GM21619 (cell line): ENCODE data around the gene ALDOA.
A peak's percentile ranks its signal among the peaks of the same experiment; 100 is the strongest.

ENCODE experiments used
- ATAC-seq: cut with Tn5 transposase; IDR thresholded peaks from one replicate; pipeline ENCODE4 v1.9.1; 2021; ENCODE audit not compliant: unreplicated experiment

ALDOA gene

DNA sequence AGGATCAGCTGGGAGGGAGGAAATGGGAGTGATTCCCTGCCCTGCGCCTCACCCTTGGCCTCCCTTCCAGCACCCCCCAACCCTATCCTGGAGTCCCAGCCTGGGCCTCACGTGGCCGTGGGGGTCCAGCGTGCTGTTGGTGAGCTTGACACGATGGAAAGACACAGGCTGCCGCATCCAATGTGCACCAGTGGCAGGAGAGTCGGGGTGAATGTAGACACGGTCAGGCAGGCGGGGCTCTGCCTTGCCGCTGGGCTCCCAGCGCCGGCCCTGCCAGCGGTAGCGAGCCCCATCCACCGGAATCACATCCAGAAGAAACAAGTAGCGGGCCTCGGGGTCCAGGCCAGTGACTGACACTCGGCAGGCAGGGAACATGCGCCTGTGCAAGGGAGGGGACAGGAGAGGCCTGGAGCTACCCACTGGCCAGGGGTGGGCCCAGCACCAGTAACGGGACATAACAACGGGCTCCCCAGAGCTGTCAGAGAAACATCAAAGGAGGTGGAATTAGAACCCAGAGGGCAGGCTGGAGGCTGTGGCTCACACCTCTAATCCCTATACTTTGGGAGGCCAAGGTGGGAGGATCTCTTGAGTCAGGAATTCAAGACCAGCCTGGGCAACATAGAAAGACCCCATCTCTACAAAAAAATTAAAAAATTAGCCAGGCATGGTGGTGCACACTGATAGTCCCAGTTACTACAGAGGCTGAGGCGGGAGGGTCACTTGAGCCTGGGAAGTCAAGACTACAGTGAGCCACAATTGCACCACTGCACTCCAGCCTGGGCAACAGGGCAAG, 23.5 kb downstream of the ALDOA start:
- ATAC-seq = no peak

- ATAC-seq = no peak
Measured at GRCh38 chr16:30090610-30091331, 25.2 kb downstream of the ALDOA start.

GRCh38 chr16:30091474-30092372, 26.2 kb downstream of the ALDOA start, which contains the start of gene TBX6:
Gene TBX6, minus strand, starts transcription at chr16:30091924. Its CDS starts 731 bp downstream, at chr16:30091193.
- peak; percentile 50 for ATAC-seq

DNA sequence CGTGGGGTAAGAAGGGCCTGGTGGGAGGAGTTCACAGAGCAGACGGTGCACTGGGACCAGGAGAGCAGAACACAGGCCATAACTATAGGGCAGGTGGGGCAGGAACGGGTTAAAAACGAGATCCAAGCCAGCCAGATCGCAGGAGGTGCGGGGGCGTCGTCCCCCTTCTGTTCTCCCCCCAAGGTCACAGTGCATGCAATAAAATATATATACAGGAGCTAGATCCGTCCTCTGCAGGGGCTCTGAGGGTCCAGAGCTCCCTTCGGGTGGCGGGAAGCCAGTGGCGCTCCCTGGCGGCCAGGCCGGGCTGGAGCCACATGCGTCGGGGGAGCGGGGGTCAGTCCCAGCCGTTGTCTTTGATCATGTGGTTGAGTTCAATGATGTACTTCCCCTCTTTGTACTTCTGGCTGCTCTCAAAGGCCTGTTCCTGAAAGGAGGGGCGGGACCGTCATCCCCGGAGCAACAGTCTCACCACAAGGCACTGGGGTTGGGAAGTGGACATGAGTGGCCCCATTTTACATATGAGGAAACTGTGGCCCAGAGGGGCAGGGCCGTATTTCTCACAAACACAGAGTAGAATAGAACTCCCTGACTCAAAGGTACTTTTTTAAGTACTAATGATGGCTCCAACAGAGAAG, 26.9 kb downstream of the ALDOA start:
- ATAC-seq = peak; percentile 47

DNA sequence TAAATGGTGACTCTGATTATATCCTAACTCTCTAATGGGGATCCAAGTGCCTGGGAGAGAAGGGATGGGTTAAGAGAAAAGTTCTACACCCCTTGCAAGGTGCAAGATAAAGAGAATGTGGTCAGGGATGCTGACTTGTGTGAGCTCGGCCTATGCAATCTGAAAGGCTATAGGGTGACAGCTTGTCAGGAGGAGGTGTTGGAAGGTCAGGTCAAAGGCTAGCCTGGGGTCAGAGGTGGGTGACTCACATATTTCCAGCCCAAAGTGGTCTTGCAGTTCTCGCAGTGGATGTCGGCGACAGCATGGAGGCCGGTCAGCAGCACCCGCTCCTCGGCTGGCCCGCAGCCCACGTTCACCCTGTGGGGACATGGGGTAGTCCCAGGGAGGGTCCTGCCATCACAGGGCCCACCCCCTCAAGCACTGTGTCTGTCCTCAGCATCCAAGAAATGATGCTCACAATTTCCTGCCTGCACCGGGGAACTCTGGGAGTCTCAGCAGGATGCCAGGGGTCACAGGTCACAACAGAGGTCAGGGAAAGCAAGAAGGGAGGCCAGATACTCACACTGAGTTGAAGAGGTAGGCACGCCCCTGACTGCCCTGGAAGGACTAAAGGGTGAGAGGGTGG, 29.1 kb downstream of the ALDOA start:
- no peak for ATAC-seq

GRCh38 chr16:30095166-30096078, 29.9 kb downstream of the ALDOA start:
- ATAC-seq = no peak

- peak; percentile 31 for ATAC-seq
Measured at GRCh38 chr16:30096105-30096861, 30.7 kb downstream of the ALDOA start, which contains the start of gene YPEL3. Gene YPEL3, minus strand, starts transcription at chr16:30096213. Its CDS starts 731 bp downstream, at chr16:30095482.

GRCh38 chr16:30096862-30097563, 31.5 kb downstream of the ALDOA start:
- no peak for ATAC-seq

DNA sequence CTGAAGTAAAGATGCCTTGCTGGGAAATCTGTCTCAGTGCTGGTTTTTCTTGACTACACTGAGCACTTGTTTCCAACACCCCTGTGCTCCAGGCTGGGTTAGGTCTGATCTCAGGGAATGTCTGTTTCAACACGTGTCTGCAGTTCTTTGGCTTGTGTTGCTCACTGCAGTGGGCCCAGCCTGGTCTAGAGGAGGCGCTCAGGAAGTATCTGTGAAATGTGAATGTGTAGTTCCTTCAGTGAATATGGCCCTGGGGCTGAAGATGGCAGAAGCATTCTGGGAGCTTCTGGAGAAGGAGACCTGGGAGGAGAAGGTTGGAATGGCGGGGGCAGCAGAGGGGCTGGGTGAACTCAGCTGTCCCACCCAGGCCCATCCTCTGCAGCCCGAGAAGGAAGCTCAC, 38.5 kb downstream of the ALDOA start:
- ATAC-seq = no peak

GRCh38 chr16:30104492-30104891, 38.9 kb downstream of the ALDOA start:
- no peak for ATAC-seq

- no peak for ATAC-seq
Measured at GRCh38 chr16:30108059-30108850, 42.7 kb downstream of the ALDOA start.

DNA sequence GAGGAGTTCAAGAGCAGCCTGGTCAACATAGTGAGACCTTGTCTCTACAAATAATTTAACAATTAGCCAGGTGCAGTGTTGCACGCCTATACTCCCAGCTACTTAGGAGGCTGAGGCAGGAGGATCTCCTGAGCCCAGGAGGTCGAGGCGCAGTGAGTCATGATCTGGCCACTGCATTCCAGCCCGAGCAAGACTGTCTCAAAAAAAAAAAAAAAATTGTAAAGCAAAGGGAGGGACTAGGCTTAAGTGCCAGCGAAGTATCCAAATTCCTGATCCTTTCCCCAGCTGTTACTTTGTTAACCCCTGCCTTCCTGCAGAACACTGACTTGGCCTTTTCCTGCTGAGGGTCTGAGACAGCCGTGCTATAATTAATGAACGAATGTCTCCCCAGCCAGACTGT, 45.1 kb downstream of the ALDOA start:
- no peak for ATAC-seq

DNA sequence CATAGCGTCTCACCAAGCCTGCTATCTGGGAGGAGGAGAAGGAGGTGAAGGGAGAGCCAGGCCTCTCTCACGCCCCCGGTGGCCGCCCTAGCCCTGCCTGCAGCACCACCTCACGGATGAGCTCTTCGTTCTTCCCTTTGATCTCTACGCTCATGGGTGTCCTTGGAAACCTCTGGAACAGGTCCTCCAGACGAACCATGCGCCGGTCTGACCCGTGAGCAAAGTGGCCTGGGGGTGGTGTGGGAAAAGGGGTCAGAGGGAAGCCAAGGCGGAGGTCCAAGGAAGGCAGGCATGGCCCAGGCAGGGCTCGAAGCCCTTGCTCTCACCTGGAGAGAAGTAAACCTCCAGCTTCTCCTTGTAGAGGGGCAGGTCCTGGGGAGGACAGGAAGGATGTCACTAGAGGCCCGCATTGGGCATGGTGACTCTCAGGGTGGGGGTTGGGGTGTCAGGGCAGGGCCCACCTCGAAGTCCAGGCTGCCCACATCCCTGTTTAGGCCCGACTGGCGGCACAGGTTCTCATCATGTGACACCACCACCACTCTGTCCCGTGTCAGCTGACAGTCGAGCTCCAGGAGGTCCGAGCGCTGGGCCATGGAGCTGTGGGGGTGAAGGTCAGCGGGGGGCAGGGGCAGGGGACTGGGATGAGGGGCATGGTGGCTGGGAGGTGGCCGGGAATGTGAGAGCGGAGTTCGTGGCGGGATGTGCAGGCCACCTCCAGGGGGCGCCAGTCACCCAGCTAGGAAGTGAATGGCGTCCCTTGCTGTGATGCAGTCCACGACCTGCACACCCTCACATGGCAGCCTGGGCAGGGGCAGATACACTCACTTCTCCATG, 46.9 kb downstream of the ALDOA start:
- ATAC-seq = no peak

DNA sequence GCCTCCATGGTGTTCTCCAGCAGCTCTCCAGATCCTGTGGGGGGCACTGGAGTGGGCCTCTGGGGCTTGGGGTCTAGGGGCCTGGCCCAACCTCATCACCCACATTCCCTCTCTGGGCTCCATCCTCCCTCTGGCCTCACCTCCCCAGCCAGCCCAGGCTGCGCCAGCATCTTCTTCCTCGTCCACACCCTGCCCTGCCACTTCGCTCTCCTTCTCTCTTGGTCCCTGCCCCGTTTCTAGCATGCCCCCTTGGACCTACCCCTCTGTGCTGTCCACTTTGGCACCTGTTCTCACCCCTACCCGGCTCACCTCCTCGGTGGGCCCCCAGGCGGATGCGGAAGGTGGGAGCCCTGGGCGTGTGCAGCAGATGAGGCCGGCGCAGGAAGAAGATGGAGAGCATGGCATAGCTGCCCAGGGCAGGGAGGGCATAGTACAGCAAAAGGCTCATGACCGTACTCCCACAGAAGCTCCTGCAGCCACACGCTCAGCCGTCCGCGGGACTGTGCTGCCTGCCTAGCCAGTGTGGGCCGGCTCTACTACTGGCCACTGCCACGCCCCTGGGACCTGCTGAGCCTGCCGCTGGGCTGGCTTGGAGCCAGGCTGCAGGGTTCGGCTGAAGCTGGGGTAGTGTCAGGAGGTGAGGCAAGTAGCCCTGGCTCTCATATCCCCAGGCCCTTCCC, 47.6 kb downstream of the ALDOA start, which contains the start of gene GDPD3:
GDPD3 (minus strand) TSS at position 507 of the 680 bp plus-strand sequence; CDS start at position 448, 59 bp downstream.
- no peak for ATAC-seq

- ATAC-seq = no peak
Measured at GRCh38 chr16:30113711-30114333, 48.3 kb downstream of the ALDOA start.
